ENCODE results near the gene TMEM167B. TPM values are rescaled to one million over a fixed set of nuclear protein-coding genes. Genes with fewer than 3 reads are reported as not detected.

Gene TMEM167B
- total and polyA plus RNA-seq, 2 of the 8 experiments (the other 6 are each of a cell fraction or from before 2014, with no cell fraction given) = 3.6 to 14.8 TPM

GRCh38 chr1:109134423-109134822 is 43.9 kb downstream of the TMEM167B start:
- TF ChIP-seq TCF12 (IDR thresholded peaks at IDR 0.05; ENCODE audit: low read depth, low read length) (no peak), GABPA (IDR thresholded peaks at IDR 0.05; ENCODE audit: borderline replicate concordance, insufficient read depth, low read length) (no peak), ASH2L (IDR thresholded peaks at IDR 0.05; ENCODE audit: low read length) (no peak)
- POLR2A ChIA-PET (ENCODE audit: partially characterized antibody) = interaction anchor here (0.7 to 1.1 kb wide), 2 partner anchors 28 to 34 kb away, joined by 3 read pairs; no protein-coding TSS in a partner anchor

More at GRCh38 chr1:109134423-109134822, 43.9 kb downstream of the TMEM167B start:
- Histone ChIP-seq H3K4me2 (ENCODE audit: insufficient read depth in 1 of 2, low read depth in 2 of 2, low read length in 2 of 2) (no peak overlapping the region), H2BK5ac (ENCODE audit: low read depth, low read length) (no peak overlapping the region), H3K9ac (replicated peaks in 1 of 4; ENCODE audit: extremely low read depth in 1 of 4, low read depth in 3 of 4, low read length in 3 of 4) (no peak overlapping the region), H4K5ac (ENCODE audit: insufficient read length, low read depth, low read length) (no peak overlapping the region), H3K14ac (ENCODE audit: insufficient read length) (no peak overlapping the region), H3K9me3 (ENCODE audit: insufficient read depth in 2 of 2, low read depth in 1 of 2, low read length in 1 of 2) (no peaks in the 10 kb centered on the region), H3K4ac (replicated peaks; ENCODE audit: insufficient read length, low read depth, low read length) (no peak overlapping the region), H3K27ac (ENCODE audit: low read depth, low read length) (no peak overlapping the region), H4K20me1 (replicated peaks in 1 of 2; ENCODE audit: control insufficient read depth in 1 of 2, insufficient read depth in 2 of 2, low read length in 2 of 2) (no peaks in the 10 kb centered on the region), H2BK15ac (ENCODE audit: low read length) (no peak overlapping the region), H2BK20ac (ENCODE audit: low read length) (no peak overlapping the region), H3K23me2 (ENCODE audit: low read depth, low read length) (no peaks in the 10 kb centered on the region), H3K23ac (ENCODE audit: insufficient read length) (no peak overlapping the region), H3K18ac (ENCODE audit: extremely low read depth, low read length) (no peak overlapping the region), H4K8ac (ENCODE audit: extremely low read depth, insufficient read depth, low read length) (no peak overlapping the region), H2AFZ (ENCODE audit: low read length) (no peak overlapping the region), H2AK5ac (ENCODE audit: low read depth, low read length) (no peak overlapping the region), H3K79me1 (ENCODE audit: low read depth, low read length) (no peaks in the 10 kb centered on the region), H2BK120ac (replicated peaks; ENCODE audit: low read depth, low read length) (no peak overlapping the region), H3K4me3 (ENCODE audit: extremely low read depth in 1 of 4, insufficient read depth in 2 of 4, low read depth in 3 of 4, low read length in 4 of 4) (no peak overlapping the region), H2BK12ac (ENCODE audit: low read depth, low read length) (no peak overlapping the region), H3K27me3 (replicated peaks in 1 of 4; ENCODE audit: control insufficient read depth in 3 of 4, extremely low read depth in 1 of 4, insufficient read depth in 3 of 4, low read length in 3 of 4) (peaks cover 0 to 2% (median 0%) of the 10 kb centered on the region in 4 experiments; a peak in 1 of 7 replicates), H4K91ac (replicated peaks; ENCODE audit: insufficient read length, low read length) (no peak overlapping the region), H3K4me1 (replicated peaks in 1 of 4; ENCODE audit: control insufficient read depth in 3 of 4, insufficient read depth in 4 of 4, low read length in 3 of 4) (no peaks in the 10 kb centered on the region), H3K36me3 (ENCODE audit: control insufficient read depth in 2 of 4, insufficient read depth in 4 of 4, low read length in 3 of 4) (no peaks in the 10 kb centered on the region), H3K56ac (replicated peaks; ENCODE audit: insufficient read length, low read depth, low read length) (no peak overlapping the region), H3K79me2 (ENCODE audit: control insufficient read depth in 1 of 2, insufficient read depth in 2 of 2, low read length in 2 of 2) (no peaks in the 10 kb centered on the region)
- DNase-seq (ENCODE audit: low read depth in 1 of 2, low spot score in 2 of 2) (no peak), FAIRE-seq (no peak)
- 89% methylated on average over 7 of the region's 7 CpGs; no CpG with 5 or more reads in 1 of the 2 experiments for WGBS, 2 experiments (ENCODE audit: extremely low coverage in 1 of 2, insufficient coverage in 1 of 2, insufficient read length in 1 of 2, insufficient replicate concordance in 2 of 2, low coverage in 1 of 2, low lambda C conversion rate in 2 of 2, missing lambda C conversion rate in 1 of 2)
- CTCF ChIA-PET (ENCODE audit: partially characterized antibody) = interaction anchor here (0.6 to 1.6 kb wide), 11 partner anchors 14 to 127 kb away, joined by 3 to 5 read pairs (median 4); partner anchors contain the start of gene ELAPOR1

Measured in H1 (cell line).